HG02588 (cell line): Measurements from ENCODE around the gene TNFRSF18.

Source experiments
- ATAC-seq: cut with Tn5 transposase; IDR thresholded peaks from one replicate; pipeline ENCODE4 v1.9.1; 2021; ENCODE audit warnings: mild to moderate bottlenecking, moderate library complexity; ENCODE audit not compliant: unreplicated experiment

Gene TNFRSF18

DNA sequence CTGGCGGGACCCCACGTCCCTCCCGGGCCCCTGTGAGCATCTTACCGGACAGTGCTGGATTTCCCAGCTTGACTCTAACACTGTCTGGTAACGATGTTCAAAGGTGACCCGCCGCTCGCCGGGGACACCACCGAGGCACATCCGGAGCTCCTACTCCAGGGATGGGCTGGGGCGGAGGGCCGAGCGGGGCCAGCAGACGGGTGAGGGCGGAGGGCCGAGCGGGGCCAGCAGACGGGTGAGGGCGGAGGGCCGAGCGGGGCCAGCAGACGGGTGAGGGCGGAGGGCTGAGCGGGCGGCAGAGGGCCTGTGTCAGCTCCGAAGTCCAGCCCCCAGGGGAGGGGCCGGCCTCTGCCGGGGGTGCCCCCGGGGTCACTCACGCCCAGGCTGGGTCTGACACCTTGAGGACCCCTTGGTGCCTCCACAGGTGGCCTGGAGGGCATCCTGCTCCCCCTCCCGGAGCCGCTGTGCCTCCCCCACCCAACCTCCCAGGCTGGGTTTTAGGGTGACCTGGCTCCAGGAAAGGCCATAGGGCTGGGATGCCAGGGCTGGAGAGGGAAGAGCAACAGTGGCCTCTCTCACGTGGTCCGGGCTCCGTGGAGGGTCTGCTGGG lies 38.4 kb downstream of the TNFRSF18 start:
- ATAC-seq = no peak

DNA sequence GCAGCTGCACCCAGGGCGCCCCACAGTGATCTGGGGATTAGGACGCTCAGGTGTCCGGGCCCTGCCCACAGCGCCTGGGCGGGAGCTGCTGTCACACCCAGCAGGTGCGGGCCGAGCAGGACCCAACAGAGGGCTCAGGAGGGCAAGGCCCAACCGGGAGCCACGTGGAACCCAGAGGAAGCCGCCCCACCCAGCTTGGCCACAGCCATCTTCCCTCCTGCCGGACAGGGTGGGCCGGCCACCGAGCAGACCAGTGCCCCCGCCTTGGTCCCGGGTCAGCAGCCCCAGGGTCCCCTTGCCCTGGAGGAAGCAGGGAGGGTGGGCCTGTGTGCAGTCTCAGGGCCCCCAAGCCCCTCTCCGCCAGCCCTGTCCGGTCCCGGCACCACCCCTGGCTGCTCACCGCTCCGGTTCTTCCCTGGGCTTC lies 39.0 kb downstream of the TNFRSF18 start:
- no peak for ATAC-seq

GRCh38 chr1:1166642-1167397 lies 39.6 kb downstream of the TNFRSF18 start:
- no peak for ATAC-seq

DNA sequence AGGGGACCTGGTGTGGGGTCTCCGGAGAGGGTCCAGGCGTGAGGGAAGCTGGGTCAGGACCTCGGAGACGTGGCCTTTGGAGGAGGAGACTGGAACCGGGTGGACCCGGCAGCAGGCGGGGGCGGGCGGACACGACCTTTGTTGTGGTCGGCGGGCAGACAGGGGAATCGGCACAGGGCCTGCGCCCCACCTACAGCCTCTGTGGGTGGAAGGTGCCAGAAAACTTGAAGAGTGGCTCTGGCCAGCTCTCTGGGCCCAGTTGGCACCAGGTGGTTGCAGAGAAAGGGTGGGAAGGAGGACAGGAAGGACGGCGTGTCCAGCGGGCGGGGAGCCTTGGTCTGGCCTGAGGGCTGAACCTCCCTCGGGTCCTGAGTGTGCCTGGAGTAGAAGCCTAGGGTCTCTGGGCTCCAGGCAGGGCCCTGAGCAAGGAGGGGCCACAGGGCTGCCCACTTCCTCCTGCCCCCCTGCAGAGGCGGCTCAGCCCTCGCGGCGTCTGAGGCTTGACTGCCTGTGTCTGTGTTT lies 40.4 kb downstream of the TNFRSF18 start:
- ATAC-seq = no peak

DNA sequence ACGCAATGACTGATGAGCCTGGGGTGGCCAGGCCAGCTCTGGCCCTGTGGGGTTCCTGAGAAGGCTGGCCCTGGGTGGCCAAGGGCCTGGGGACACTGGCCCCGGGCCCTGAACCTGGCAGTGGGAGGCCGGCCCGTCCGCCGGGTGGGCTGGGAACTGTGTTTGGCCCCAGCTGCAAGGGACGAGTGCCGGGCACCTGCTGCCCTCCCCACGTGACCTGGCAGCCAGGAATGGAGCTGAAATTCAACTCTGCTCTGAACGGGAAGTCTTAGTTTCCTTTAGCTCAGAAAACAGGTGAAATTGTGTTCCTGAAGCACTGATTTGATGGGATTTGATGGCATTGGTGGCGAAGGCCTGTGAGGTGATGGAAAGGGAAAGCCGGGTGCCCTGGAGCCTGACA lies 40.9 kb downstream of the TNFRSF18 start:
- no peak for ATAC-seq

DNA sequence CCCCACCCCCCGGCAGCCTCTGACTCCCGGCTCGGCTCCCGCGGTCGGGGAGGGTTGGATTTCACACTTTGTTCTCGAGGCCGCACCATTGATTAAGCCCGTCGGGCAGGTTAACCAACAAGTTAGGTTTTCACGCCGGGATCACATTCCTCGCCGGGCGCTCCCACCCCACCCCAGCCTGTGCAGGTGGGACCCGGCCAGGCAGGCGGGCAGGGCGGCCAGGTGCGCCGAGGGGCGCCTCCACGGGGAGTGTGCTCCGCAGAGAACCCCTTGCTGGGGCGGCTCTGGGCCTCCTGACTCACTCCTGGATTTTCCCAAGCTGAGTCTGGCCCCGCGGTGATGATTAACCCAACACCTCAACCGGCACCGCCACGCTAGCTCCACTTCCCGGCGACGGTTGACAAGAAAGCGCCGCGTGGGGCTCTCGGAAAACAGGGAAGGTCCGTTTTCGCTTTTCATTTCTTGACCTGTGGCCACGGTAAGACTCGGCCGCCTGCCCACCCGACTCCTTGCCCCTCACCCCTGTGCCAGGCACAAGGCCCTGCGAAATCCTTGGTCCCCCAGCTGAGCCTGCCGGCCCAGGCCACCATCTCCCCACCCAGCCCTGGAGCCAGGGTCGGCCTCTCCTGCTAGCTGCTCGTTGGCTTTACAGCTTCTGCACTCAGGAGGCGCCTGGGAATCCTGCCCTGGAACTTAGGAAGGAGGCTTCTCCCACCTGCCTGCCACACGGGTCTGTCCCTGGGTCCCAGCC lies 41.5 kb downstream of the TNFRSF18 start:
- ATAC-seq = no peak

DNA sequence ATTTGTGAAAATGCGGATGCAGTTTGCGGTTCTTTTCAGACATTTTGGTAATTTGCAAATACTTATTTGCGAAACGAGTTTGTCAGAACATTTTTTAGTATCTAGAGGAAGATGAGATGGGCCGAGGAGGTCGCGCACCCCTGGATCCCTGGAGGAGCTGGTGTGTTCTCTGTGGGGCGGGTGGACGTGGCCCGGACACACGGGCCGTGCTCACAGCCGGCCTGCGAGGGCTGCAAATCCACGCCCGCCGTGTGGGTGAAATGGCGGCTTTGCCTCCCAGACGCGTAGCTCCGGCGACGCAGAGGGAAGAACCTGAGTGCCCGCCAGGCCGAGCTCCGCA lies 42.1 kb downstream of the TNFRSF18 start:
- ATAC-seq = no peak

DNA sequence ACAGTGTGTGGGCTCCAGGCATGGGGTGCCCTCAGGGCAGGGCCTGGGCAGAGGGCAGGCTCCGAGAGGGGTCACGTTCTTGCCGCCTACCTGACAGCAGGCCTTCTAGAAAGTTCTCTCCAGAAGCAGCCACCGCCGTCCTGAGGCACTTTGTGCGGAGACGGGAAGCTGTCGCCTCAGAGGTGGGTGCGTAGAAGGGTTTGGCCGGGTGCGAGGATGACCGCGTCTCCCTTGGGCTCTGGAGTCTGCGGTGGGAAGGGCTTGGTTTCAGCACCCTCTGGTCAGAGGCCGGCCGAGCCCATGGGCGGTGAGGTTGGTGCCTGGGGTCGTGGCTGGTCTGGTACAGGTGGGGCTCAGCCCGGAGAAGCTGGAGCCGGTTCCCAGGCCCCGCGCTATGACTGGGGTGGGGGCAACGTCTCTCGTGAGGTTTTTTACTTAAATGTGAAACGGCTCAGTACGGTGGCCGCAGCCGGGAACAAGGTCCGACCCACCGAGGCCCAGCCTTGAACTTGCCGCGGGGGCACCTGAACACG lies 42.8 kb downstream of the TNFRSF18 start:
- ATAC-seq = no peak

- ATAC-seq = no peak
Observed at GRCh38 chr1:1162597-1163537, 43.5 kb downstream of the TNFRSF18 start.

DNA sequence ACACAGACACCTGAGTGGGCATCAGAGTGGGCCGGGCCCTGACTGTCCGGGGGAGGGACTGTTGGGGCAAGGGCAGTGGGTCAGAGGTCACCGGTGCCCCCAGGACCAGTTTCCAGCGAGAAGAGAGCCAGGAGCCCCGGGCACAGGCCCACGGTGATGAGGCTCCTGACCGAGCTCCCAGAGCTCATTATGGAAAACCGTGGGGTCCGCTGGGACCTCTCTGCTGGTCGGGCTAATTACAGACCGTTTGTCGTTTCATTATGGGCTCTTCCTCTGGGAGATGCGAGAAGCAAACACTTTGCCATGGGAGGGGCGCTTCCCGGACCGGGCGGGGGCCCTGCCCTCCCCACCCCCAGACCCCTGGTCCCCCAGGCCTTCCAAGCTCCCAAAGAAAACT lies 44.7 kb downstream of the TNFRSF18 start:
- no peak for ATAC-seq

DNA sequence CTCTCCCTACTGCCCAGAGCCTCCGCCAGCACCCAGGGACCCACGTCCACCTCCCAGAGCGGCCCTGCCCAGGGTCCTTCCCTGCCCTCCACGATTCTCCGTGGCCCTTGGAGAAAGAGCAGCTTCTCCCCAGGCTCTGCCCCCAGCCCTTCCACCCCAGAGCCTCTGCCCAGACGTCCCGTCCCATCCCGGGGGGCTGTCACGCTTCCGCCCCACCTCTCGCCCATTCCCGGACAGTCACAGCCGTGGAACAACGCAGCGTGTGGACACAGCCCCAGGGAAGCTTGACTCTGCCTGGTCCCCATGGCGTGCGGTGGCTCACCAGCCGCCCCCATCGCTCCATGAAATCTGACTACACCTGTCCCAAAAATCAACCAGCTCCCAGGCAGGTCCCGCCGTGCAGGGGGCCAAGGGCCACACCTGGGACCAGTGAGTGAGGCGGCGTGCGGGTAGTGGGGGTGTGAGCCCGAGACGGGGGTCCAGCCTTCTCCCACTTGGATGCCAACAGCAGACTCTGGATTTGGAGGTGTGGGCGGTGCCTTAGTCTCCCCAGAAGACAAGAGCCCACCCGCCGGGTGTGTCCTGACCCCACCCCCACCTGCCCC lies 45.2 kb downstream of the TNFRSF18 start:
- no peak for ATAC-seq

- ATAC-seq = no peak
Observed at GRCh38 chr1:1160281-1160930, 46.0 kb downstream of the TNFRSF18 start.

- no peak for ATAC-seq
Observed at GRCh38 chr1:1157914-1158710, 48.3 kb downstream of the TNFRSF18 start.

GRCh38 chr1:1157426-1157913 lies 48.9 kb downstream of the TNFRSF18 start:
- ATAC-seq = no peak

- ATAC-seq = no peak
Observed at GRCh38 chr1:1157033-1157365, 49.4 kb downstream of the TNFRSF18 start.

GRCh38 chr1:1156140-1157032 lies 50.0 kb downstream of the TNFRSF18 start:
- ATAC-seq = no peak

- no peak for ATAC-seq
Observed at GRCh38 chr1:1155258-1155657, 51.1 kb downstream of the TNFRSF18 start.

GRCh38 chr1:1153874-1154273 lies 52.5 kb downstream of the TNFRSF18 start:
- ATAC-seq = no peak
